Islet of Langerhans (tissue), 1 donor: Measurements from ENCODE around the gene PLXNA4.

Experiments used
- FAIRE-seq: peaks from one replicate; lab custom pipeline; 2011; peaks lifted over from hg19 to GRCh38; lab: Jason Lieb, UNC

Gene PLXNA4

DNA sequence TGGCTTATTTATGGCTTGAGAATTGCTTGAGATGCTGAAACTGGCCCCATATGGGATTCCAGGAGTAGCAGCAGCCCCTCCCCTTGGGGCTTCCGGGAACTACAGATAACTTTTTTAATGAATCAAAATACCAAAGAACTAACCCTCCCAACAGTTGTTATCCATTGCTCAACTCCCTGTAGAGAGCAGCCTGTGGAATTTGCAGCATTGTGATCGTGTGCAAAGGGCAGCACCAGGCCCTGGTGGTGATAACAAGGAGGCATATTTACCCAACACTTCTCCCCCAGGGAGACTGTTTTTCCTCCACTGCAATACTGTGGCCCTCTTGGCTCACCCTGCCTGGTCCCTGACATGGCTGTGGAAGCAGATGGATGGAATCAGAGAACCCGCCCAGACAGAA is 196.2 kb downstream of the PLXNA4 start:
- FAIRE-seq: no peak

DNA sequence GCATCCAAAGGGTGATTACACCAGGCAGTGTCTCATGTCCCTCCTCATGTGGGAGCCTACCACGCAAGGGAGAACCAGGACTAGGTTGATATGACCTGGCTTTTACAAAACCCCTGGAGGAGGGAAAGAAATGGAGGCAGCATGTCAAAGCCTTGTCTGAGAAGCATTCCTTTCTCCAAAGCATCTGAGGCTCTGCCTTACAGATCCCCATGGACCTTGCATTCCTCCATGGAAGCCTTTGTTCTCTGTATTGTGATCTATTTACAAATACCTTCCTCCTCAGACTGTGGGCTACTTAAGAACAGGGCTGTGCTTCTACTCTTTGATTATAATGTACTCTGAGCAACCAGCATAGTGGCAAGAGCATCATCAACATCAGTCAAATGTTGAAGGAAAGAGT is 197.0 kb downstream of the PLXNA4 start:
- no peak for FAIRE-seq

DNA sequence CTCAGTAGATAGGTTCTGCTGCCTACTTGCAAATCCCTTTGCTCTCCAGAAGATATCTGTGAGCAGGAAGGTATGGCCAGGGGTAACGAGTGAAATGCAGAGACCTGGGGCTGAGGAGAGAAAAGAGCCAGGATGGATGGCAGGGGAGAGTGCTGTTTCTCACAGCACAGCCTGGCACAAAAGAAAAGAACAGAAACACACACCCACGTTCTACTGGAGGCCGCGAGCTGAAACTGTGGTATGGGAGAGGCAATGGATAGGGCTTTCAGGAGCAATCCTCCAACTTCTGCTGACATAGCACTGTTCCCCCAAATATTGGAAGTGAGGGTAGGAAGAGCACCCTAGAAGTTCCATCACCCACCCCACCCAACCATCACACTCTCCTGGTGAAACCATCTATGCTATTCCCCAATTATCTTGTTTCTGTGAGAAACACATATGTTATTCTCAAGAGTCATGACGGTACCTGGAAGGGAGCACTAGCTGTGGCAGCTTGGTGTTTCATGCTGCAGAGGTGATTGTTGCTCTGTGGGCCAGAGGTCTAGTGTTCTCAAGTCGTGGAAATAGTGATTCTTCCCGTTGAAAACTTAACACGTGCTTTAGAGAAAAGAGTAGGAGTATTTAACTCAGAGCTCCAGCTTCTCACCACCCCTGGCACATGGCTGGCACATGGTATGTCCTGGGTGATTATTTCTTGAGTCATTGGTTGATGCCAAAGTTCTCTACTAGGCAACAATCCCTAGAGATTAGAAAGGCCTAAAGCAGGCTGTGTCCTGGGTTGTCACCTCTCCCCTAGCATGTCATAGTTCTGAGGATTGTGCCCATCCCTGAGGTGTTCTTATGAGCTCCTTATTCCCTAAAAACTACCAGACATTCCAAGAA is 198.3 kb downstream of the PLXNA4 start:
- no peak for FAIRE-seq

DNA sequence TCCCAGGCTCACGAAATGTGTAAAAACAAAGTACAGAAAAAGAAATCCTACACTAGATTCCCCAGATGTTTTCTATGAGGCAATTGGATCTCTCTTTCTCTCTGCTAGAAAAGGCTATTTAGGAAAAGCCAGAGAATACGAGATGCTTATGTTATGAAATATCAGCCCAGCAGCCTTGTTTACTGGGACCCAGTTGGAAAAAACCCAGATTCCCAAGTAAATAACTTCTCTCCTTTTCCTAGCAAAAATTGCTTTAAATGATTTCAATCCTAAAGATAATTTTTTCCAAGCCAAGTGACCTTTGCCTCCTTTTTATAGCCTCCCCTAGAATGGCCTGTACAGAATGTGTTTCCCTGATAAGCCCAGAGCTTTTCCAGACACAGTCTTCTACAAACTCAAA is 199.3 kb downstream of the PLXNA4 start:
- no peak for FAIRE-seq

DNA sequence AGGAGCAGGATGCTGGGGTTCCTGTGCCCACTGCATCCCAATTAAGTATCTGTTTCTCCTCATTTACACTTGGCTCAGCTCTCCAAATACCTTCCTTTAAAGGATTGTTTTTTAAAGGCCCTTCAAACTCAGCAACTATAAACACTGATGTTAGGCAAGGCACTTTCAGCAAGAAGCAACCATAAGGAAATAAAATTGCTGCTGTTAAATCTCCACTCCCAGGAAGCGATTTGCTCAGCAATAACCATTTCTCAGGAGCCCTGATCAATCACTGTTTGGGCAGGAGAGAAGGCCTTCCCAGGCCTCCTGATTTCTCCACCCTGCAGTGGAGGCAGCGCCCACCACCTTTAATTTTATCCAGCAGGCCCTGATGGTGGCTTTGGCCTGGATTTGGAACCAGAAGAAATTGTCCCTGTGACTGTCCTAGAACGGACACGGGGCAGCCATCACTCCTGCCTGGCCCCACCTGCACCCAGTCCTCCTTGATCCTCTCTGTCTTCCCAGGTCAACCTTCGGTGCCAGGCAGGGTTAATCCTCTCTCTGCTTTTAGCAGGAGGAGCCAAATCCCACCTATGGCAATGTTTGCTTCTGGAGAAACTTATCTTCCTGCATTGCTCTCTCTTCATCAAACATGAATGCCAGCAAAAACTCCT is 199.8 kb downstream of the PLXNA4 start:
- FAIRE-seq: no peak

DNA sequence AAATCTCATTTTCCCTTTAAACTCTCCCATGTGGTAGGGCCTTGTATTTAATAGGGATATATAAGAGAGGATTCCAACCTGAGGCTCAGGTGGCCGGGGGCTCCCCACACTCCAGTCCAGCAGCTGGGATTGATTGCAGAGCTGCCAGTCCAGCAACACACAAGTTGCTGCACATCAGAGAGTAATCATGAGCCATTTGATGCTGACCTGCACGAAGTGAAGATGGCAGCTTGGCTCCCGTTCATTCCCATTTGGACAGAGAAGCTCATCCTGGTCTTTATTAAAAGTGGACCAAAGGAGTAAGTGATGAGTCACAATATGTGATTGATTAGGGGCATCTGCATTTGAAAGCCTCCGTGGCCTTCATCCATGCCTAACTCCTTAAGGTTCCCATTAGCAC is 202.4 kb downstream of the PLXNA4 start:
- no peak for FAIRE-seq

DNA sequence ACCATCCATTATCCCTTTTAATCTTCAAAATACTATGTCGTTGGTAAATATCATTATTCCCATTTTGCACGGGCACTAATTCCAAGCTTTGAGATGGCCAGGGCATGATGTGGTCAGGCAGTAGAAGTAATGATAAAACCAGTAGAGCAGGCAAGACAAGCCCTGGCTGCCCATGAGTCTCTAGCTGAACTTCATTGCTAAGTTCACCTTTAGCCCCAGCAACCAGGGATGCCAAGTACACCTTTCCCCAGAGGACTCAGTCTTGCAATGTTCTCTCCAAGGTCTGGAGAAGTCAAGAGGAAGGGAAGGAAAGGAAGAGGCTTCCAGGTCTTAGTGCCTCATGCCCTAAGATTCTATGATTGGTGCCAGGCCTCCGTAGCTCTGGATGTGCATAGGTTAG is 203.2 kb downstream of the PLXNA4 start:
- FAIRE-seq: no peak

DNA sequence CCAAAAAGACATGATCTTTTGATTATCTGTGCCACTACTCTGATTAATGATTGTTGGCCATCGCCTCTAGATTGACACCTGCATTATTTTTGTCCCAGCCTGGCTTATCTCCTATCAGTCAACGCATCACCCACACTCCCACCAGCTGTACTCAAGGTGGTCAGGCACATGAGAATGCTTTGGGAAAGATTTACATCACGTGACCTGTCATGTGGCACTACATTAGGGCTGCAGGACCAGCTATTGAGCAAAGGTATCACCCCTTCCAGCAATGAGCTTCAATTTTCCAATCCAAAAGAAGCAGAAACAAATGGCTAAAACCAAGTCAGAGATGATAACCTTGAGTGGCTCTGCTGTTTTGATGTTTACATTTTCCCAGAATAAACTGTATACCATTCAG is 204.3 kb downstream of the PLXNA4 start:
- FAIRE-seq: no peak

DNA sequence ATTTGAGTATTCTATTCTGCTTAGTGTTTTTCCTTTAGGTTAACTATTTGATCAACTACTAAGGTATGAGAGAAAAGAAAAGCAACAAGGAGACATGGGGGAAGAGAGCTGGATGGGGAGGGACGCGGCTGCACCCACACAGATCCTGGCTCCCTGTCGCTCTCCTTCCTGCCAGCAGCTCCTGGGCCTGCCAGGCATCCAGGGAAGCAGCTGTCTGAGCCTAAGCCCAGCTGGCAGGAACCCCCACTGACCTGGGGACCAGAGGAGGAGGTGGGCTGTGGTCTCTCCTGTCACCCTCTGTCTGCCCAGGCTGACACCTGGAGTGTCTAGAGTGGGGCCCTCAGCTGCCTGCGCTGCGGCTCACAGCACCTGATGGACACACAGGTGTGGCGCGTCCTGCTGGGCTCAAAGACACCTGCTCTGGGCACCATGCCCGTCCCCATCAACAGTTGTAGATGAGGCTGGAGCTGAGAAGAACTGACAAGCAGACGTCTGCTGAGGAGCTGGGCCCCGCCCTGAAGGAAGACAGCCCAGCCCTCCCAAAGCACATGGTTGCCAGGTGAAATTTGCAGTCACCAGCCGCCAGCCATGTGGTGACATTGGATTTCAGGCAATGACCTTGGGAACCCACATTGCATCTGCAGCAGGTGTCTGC is 207.9 kb downstream of the PLXNA4 start:
- no peak for FAIRE-seq

DNA sequence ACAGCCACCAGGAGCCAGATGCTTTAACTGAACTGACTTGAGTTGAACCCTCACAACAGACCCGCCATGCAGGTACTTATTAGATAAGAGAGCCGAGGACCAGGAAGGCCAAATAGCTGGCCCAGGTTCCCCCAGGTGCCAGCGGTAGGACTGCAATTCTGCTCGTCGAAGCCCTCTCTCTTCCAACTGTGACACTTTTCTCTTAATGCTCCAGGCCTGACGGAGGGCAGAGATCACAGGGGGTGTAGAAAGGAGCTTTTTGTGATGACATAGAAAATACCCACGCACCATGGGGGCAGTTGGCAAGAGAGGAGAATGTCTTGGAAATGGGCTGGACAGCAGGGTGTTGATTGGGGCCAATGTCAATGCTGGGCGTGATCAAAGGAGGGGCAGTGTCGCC is 208.5 kb downstream of the PLXNA4 start:
- no peak for FAIRE-seq

DNA sequence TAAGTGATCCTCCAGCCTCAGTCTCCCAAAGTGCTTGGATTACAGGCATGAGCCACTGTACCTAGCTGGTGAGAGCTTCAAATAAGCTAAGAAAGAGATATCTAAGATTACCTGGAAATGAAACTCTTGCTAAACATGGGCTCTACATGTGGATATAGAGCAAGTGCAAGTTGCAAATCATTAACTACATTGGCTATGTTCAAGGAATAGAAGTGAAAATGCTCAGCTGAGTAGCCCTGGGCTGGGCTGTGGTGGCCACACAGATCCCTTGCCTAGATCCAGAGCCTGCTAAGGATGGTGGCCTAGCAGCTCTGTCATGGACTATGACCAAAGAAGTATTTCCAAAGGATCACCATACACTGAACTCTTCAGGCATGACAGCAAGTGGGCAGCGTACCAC is 209.3 kb downstream of the PLXNA4 start:
- FAIRE-seq: no peak

DNA sequence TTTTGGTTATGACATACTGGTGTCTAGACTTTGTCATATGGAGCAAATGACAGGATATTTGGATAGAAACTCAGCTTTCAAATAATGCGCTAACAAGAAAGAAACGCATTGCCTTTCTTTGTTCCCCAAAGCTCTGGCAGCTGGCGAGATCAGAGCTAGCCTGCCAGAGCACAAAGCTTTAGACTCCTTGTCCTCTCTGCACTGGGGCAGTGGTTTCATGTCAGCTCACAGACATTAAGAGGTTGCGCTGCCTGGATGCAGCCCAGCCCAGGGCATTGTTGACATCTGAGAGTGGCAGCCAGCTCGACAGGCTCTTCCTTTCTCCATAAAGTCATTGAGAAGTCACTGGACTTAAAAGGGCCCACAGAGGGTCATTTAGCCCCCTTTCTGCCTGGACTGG is 212.0 kb downstream of the PLXNA4 start:
- FAIRE-seq: no peak

DNA sequence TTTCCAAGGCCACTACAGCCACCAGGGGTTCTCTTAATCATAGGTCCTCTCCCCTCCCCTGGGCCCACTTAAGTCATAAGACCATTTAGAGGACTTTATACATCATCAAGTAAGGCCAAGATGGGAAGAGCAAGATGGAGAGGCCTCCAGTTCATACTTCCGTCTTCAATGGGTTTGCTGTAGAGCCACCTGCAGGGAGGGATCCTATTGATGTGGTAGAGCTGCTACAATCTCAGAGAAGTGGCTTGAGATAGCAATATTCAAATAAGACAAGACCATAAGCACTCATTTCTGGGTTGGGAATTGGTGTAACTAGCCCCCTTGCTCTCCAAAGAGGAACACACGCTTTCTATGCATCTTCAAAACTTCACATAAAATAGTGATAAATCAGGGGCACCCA is 214.2 kb downstream of the PLXNA4 start:
- FAIRE-seq: no peak

DNA sequence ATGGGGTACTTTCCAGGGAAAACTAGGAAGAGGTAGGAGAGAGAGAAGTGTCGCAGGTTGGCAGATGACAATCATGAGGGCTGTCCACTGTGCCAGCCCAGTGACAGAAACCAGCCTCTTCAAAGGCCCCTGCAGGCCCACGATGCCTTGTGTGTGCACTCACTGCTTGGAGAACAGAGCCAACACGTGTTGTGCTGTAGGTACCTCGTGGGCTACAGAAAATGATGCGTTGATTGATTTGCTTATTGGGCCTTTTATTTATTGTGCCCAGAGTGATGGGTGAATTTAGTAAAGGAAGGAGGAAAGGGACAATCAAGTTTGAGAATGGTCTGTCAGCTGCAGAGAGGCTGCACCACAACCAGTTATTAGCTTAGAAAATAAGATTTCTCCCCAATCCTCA is 215.1 kb downstream of the PLXNA4 start:
- FAIRE-seq: no peak

DNA sequence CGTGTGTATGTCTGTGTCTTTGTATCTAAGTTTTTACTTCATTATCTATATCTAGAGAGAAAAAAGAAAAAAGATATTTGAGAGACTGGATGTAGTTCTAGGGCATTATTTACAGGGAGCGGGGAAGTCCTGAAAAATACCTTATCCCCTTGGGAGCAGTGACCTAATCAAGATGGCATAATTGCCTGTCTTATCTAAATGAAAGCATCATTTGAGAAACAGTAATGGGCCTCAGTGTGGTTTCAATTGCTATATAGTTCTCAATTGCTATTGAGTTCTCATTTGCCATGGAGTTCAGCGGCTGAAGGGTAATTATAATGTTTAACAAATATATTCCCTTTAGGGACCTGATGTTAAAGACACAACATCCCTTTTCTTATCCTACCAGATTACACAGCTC is 216.5 kb downstream of the PLXNA4 start:
- no peak for FAIRE-seq

DNA sequence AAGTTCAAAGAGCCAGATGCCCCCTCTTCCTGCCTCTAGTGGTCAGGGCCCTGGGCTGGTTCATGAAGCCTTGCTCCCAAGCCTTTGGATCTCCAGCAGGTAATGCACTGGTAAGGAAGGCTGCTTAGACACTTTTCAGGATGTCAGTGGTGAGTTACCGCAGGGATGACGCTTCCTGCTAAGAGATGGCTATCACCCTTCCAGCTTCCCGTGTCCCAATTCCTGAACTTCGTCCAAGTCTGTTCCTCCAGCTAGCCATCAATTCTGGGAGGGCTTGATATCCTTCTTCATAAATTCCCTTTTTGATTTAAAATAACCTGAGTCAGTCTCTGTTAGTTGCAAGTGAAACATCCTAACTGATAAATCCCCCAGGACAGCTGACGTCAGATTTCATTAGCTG is 221.2 kb downstream of the PLXNA4 start:
- FAIRE-seq: no peak

DNA sequence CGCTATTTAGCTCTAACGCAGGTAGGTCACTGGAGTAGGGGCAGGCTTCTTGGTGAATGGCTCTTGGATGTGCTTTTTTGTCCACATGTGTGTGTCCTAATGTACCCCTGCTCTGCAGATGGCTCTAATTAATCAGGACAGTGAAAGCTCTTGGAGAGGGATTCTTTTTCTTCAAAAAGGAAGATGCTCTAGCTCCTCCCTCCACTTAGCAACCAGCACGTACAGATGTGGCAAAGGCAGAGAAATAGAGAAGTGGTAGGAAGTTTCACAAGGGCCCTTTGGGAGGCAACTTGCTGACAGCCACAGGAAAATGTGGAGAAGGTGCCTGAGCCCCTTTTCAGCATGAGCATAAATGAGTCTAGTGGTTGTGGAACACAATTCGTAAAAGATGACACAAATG is 221.7 kb downstream of the PLXNA4 start:
- FAIRE-seq: no peak

DNA sequence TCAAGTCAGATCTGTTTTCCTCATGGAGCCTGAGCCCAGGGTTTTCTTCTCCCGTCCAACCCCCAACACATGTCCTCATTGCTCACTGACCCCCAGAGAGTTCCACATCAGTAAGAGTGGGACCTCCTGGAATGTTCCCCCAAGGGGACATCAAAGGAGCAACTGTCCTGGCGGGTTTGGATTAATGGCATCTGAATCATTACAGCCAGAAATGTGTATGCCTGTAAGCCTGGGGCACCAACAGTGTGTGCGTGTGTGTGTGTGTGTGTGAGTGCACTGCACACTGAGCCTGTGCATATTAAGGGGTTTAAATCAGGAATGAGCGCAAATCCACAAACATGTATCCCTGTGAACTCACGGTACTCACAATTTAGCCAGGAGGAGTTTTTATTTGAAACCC is 222.3 kb downstream of the PLXNA4 start:
- no peak for FAIRE-seq

DNA sequence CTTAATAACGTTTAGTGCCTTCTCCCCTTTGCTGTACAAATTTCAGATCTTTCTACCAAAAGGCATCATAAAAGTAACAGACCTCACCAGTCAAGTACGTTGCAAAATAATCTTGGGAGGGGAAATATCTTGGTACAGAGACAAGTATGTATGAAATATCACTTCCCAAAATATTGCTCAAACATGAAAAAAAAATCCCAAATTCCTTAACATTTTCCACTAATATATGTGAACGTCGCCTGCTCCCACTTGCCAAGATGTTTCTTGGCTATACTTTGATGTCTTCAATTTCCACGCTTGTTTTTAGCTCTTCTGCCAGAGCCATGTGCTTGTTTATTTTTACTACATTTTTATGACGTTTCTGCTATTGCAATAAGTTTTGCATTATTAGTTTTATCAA is 223.5 kb downstream of the PLXNA4 start:
- no peak for FAIRE-seq

DNA sequence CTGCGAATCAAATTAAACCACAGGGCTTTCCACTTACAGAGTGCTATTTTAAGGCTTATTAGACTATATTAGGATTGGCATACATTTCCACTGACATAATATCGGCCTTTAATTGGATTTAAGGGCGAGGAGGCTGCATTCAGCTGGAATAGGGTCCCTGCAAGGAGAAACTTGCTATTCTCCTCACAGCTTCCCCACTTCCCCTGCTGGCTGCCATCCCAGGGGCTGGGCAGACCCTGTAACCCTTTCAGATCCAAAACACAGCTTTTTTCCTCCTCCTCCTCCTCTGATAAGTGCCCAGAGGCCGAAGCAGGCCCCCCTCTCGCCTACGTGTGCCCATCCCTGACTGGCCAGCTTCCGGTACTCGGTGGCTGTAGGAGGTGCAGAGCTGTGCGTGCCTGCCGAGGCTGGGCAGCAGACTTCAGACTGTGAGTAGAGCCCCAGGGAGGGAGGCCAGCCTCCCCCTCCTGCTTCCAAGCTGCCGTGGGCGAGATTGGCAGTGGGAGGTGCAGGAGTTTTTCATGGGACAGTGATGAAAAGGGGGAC is 224.2 kb downstream of the PLXNA4 start:
- no peak for FAIRE-seq

DNA sequence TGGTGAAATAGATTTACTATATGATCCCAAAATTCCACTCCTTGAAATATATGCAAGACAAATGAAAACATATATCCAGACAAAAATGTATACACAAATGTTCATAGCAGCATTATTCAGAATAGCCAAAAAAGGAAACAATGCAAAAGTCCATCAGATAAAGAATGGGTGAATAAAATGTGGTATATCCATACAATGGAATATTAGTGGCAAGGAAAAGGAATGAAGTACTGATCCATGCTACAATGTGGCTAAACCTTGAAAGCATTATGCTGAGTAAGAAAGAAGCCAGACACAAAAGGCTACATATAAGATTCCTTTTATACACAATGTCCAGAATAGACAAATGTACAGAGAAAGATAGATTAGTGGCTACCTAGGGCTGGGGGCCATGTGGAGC is 225.5 kb downstream of the PLXNA4 start:
- FAIRE-seq: no peak

DNA sequence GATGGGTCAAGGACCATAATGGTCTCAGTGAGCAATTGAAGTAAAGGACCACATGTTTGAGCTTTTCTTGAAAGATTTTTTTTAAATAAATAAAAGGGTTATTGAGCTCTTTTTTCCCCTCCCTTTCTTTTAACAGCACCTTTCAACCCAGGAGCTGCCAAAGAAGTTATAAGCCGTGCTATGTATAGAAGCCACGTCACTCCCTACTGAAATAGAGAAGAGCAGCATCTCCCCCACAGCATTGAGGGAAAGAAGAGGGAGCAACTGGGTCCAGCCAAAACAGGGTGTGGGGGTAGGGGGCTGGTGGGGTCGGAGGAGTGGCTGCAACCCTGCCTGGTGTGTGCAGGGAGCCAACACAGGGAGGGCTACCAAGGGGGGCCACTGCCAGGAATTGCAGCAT is 227.2 kb downstream of the PLXNA4 start:
- no peak for FAIRE-seq

DNA sequence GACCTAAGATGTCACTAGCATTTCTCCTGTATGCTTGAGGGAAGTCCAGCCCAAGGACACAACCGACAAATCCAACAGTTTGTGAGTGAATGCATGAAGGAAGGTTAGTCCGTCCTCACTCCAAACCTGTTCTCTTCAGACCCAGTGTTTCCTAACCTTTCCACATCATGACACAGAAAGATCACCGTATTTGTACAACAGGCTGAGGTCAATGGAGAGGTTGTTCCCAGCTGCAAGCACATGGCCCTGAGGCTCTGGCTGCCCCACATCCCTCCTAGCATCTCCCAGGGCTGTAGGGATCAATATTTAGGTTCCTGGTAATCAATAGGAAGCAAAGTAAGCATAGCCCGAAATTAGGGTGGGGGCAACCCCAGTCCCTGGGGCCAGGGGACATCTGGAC is 227.9 kb downstream of the PLXNA4 start:
- no peak for FAIRE-seq
